Liver (tissue), 9 donors: Measurements from ENCODE around the gene CNTN1. TPM values are rescaled to one million over a fixed set of nuclear protein-coding genes. Genes with fewer than 3 reads are reported as not detected.

Source experiments
- DNase-seq: peaks from one replicate; pipeline ENCODE4 v3.0.0-alpha.2; 2017; ENCODE audit warnings: low spot score
- H3K27ac ChIP-seq, 2 donors: one replicate each; pipeline ENCODE4 v1.7.0; 2013; ENCODE audit warnings: inconsistent platforms in 2 of 2, low read length in 2 of 2, control low read depth in 1 of 2, low read depth in 1 of 2, mild to moderate bottlenecking in 1 of 2
- H3K27me3 ChIP-seq, 4 donors: one replicate each; pipeline versions ENCODE4 v1.6.1 to v1.7.0; 2013; ENCODE audit warnings: low read length in 3 of 4, inconsistent platforms in 1 of 4, mild to moderate bottlenecking in 1 of 4, moderate library complexity in 1 of 4; ENCODE audit not compliant: control insufficient read depth in 4 of 4, insufficient read depth in 4 of 4
- H3K36me3 ChIP-seq, 4 donors: one replicate each; pipeline versions ENCODE4 v1.6.1 to v1.7.0; 2013; ENCODE audit warnings: low read length in 3 of 4, mild to moderate bottlenecking in 3 of 4, low read depth in 1 of 4, moderate library complexity in 1 of 4; ENCODE audit not compliant: control insufficient read depth in 4 of 4, insufficient read depth in 3 of 4
- H3K4me1 ChIP-seq, 4 donors: one replicate each; pipeline versions ENCODE4 v1.6.1 to v1.7.0; 2013; ENCODE audit warnings: low read length in 3 of 4, mild to moderate bottlenecking in 3 of 4, moderate library complexity in 1 of 4; ENCODE audit not compliant: control insufficient read depth in 4 of 4, insufficient read depth in 4 of 4
- H3K4me3 ChIP-seq, 3 donors: one replicate each; pipeline versions ENCODE4 v1.6.1 to v1.7.0; 2013; ENCODE audit warnings: low read length in 3 of 3, control low read depth in 1 of 3, low read depth in 1 of 3, mild to moderate bottlenecking in 1 of 3
- H3K9ac ChIP-seq, 2 donors: one replicate each; pipeline ENCODE4 v1.7.0; 2013; ENCODE audit warnings: low read length in 2 of 2, mild to moderate bottlenecking in 2 of 2, moderate library complexity in 2 of 2, control low read depth in 1 of 2, low read depth in 1 of 2
- H3K9me3 ChIP-seq, 4 donors: one replicate each; pipeline versions ENCODE4 v1.6.1 to v1.7.0; 2013; ENCODE audit warnings: low read length in 3 of 4; ENCODE audit not compliant: control insufficient read depth in 4 of 4
- ATF3 ChIP-seq: IDR thresholded peaks from 2 replicates; pipeline ENCODE4 v1.6.1; 2016; ENCODE audit warnings: antibody characterized with exemption
- CTCF ChIP-seq: fragments of 150-350 bp; IDR thresholded peaks from 2 replicates; pipeline ENCODE4 v1.5.1; 2017; ENCODE audit warnings: improper control_type of control experiment, low read depth, low read length; ENCODE audit not compliant: missing input control
- EGR1 ChIP-seq, 2 donors: IDR thresholded peaks; 2 replicates each; pipeline ENCODE4 v1.6.1; 2016 to 2018; ENCODE audit warnings: antibody characterized with exemption in 2 of 2, low read depth in 2 of 2
- FOXA1 ChIP-seq: IDR thresholded peaks from 2 replicates; pipeline ENCODE4 v1.6.1; 2016; ENCODE audit warnings: antibody characterized with exemption
- FOXA2 ChIP-seq: IDR thresholded peaks from 2 replicates; pipeline ENCODE4 v1.6.1; 2016; ENCODE audit warnings: antibody characterized with exemption
- HNF4A ChIP-seq, 2 donors: conservative IDR thresholded peaks; 2 replicates each; pipeline ENCODE4 v1.6.1; 2016; ENCODE audit warnings: antibody characterized with exemption in 2 of 2, mild to moderate bottlenecking in 2 of 2
- HNF4G ChIP-seq: IDR thresholded peaks from 2 replicates; pipeline ENCODE4 v1.6.1; 2016; ENCODE audit warnings: antibody characterized with exemption
- JUND ChIP-seq, 2 donors: IDR thresholded peaks; 2 replicates each; pipeline ENCODE4 v1.6.1; 2016; ENCODE audit warnings: antibody characterized with exemption in 2 of 2
- MAX ChIP-seq: IDR thresholded peaks from 2 replicates; pipeline ENCODE4 v1.6.1; 2016; ENCODE audit warnings: antibody characterized with exemption
- NR2F2 ChIP-seq: IDR thresholded peaks from 2 replicates; pipeline ENCODE4 v1.6.1; 2016; ENCODE audit warnings: antibody characterized with exemption
- RAD21 ChIP-seq, 2 donors: IDR thresholded peaks; 2 replicates each; pipeline ENCODE4 v1.6.1; 2016; ENCODE audit warnings: antibody characterized with exemption in 2 of 2, mild to moderate bottlenecking in 2 of 2
- RXRA ChIP-seq, 2 donors: IDR thresholded peaks; 2 replicates each; pipeline ENCODE4 v1.6.1; 2017 to 2018; ENCODE audit warnings: antibody characterized with exemption in 2 of 2, mild to moderate bottlenecking in 1 of 2
- TAF1 ChIP-seq: conservative IDR thresholded peaks from 2 replicates; pipeline ENCODE4 v1.6.1; 2016; ENCODE audit warnings: antibody characterized with exemption, mild to moderate bottlenecking
- YY1 ChIP-seq: IDR thresholded peaks from 2 replicates; pipeline ENCODE4 v1.6.1; 2016; ENCODE audit warnings: antibody characterized with exemption, mild to moderate bottlenecking
- ZBTB33 ChIP-seq: IDR thresholded peaks from 2 replicates; pipeline ENCODE4 v1.6.1; 2016; ENCODE audit warnings: antibody characterized with exemption
- WGBS: extraction: QIAGEN DNeasy Blood & Tissue Kit; methylation state at CpG from one replicate; pipeline ENCODE4 v1.1.7; 2013; 5-methylcytosine and 5-hydroxymethylcytosine counted together
- polyA plus RNA-seq, 2 donors: library from polyadenylated mRNA; stranded (reverse) in 1 of 2; unstranded in 1 of 2; fragments of 200-250 nt in 1 of 2; fragments of >200 nt in 1 of 2; fragmentation: Nextera tagmentation in 1 of 2; extraction: Ambion mirVana in 1 of 2; gene quantifications; one replicate each; pipeline versions ENCODE4 v1.2.1 to v1.2.3, GENCODE V29; 2013 to 2015
- total RNA-seq, 2 donors: library from RNA; depleted of rRNA; stranded (reverse); fragments of >200 nt; gene quantifications; one replicate each; pipeline ENCODE4 v1.2.3, GENCODE V29; 2014
- TF ChIP-seq, protein P1 (sequence below): IDR thresholded peaks from 2 replicates; pipeline ENCODE4 v1.6.1; 2016; ENCODE audit warnings: antibody characterized with exemption, mild to moderate bottlenecking
- donor health status: healthy.
- donor health status: healthy.
- donor health status: healthy.
- donor health status: healthy.
- donor health status: healthy.

CNTN1 gene
- total and polyA plus RNA-seq, 4 donors = 0.03 to 1.2 (median 0.43) TPM

- TF ChIP-seq CTCF (no peak), MAX (no peak)
These were observed 77.6 kb downstream of the CNTN1 start (continued) for GRCh38 chr12:40769846-40770245.

- Histone ChIP-seq H3K27ac (no peak overlapping the region), H3K4me3 (no peak overlapping the region), H3K36me3 (no peaks in the 10 kb centered on the region), H3K9ac (no peak overlapping the region), H3K9me3 (no peaks in the 10 kb centered on the region), H3K27me3 (peaks cover 0 to 3% (median 0%) of the 10 kb centered on the region in 4 donors), H3K4me1 (no peaks in the 10 kb centered on the region)
- WGBS = 71% methylated on average over 2 of the region's 2 CpGs
- TF ChIP-seq FOXA1 (no peak), ATF3 (no peak), TAF1 (no peak), RXRA (IDR thresholded peaks at IDR 0.05) (no peak), YY1 (no peak), JUND (IDR thresholded peaks at IDR 0.05) (no peak), HNF4A (conservative IDR thresholded peaks at IDR 0.05) (no peak), HNF4G (no peak)
- TF ChIP-seq, protein P1, sequence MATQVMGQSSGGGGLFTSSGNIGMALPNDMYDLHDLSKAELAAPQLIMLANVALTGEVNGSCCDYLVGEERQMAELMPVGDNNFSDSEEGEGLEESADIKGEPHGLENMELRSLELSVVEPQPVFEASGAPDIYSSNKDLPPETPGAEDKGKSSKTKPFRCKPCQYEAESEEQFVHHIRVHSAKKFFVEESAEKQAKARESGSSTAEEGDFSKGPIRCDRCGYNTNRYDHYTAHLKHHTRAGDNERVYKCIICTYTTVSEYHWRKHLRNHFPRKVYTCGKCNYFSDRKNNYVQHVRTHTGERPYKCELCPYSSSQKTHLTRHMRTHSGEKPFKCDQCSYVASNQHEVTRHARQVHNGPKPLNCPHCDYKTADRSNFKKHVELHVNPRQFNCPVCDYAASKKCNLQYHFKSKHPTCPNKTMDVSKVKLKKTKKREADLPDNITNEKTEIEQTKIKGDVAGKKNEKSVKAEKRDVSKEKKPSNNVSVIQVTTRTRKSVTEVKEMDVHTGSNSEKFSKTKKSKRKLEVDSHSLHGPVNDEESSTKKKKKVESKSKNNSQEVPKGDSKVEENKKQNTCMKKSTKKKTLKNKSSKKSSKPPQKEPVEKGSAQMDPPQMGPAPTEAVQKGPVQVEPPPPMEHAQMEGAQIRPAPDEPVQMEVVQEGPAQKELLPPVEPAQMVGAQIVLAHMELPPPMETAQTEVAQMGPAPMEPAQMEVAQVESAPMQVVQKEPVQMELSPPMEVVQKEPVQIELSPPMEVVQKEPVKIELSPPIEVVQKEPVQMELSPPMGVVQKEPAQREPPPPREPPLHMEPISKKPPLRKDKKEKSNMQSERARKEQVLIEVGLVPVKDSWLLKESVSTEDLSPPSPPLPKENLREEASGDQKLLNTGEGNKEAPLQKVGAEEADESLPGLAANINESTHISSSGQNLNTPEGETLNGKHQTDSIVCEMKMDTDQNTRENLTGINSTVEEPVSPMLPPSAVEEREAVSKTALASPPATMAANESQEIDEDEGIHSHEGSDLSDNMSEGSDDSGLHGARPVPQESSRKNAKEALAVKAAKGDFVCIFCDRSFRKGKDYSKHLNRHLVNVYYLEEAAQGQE = no peak
- DNase-seq = no peak
These were observed 78.5 kb downstream of the CNTN1 start for GRCh38 chr12:40770781-40771180.

- Histone ChIP-seq H3K27me3 (peaks cover 0 to 3% (median 0%) of the 10 kb centered on the region in 4 donors), H3K4me3 (no peak overlapping the region), H3K9me3 (no peaks in the 10 kb centered on the region), H3K36me3 (no peaks in the 10 kb centered on the region), H3K9ac (no peak overlapping the region), H3K27ac (no peak overlapping the region), H3K4me1 (no peaks in the 10 kb centered on the region)
- no peak for TF ChIP-seq EGR1 (IDR thresholded peaks at IDR 0.05; ENCODE audit: low read depth in 2 of 2)
- TF ChIP-seq ZBTB33 = no peak
- TF ChIP-seq ATF3 = no peak
- TF ChIP-seq FOXA2 = no peak
- TF ChIP-seq NR2F2 = no peak
- no peak for TF ChIP-seq HNF4A (conservative IDR thresholded peaks at IDR 0.05)
- no peak for TF ChIP-seq TAF1
- no peak for TF ChIP-seq CTCF
- TF ChIP-seq RAD21 (IDR thresholded peaks at IDR 0.05) = no peak
- TF ChIP-seq, protein P1 = no peak
- no peak for DNase-seq
- 56% methylated on average over 2 of the region's 2 CpGs for WGBS
These were observed 83.4 kb downstream of the CNTN1 start for GRCh38 chr12:40775661-40776060.
